Astrocyte (in vitro differentiated cells and primary cell): ENCODE results near the gene MEMO1.

Source experiments
- CTCF ChIP-seq: IDR thresholded peaks from 2 replicates; pipeline ENCODE4 v1.5.1; 2011; ENCODE audit warnings: low read depth, mild to moderate bottlenecking, inconsistent platforms, low read length, moderate library complexity; ENCODE audit not compliant: insufficient read depth
- EZH2 ChIP-seq: IDR thresholded peaks from 2 replicates; pipeline ENCODE4 v1.6.1; 2012; ENCODE audit warnings: mild to moderate bottlenecking, low read length, inconsistent platforms; ENCODE audit not compliant: insufficient read depth

GRCh38 chr2:31832363-31832762 is 178.4 kb downstream of the MEMO1 start:
- TF ChIP-seq CTCF (no peak), EZH2 (no peak)
